H1 (cell line): ENCODE data around the gene CCDC73. TPM values are rescaled to one million over a fixed set of nuclear protein-coding genes. Genes with fewer than 3 reads are reported as not detected.

ENCODE experiments used
- CTCF ChIA-PET: fragments of 300-600 bp; sonication (Branson Sonifier 250); formaldehyde crosslinking; loops from one replicate; lab custom pipeline; 2021; ENCODE audit not compliant: partially characterized antibody; lab: Charles Lee
- POLR2A ChIA-PET: fragments of 300-600 bp; sonication (Branson Sonifier 250); formaldehyde crosslinking; loops from one replicate; lab custom pipeline; 2021; ENCODE audit warnings: inconsistent platforms; ENCODE audit not compliant: partially characterized antibody; lab: Charles Lee
- DNase-seq, 2 experiments: peaks; one replicate each; pipeline versions ENCODE4 v3.0.0 to v3.0.0-alpha.2; 2010 to 2022; ENCODE audit warnings: low spot score in 2 of 2, low read depth in 1 of 2, mixed read lengths in 1 of 2
- FAIRE-seq: peaks from 2 replicates; lab custom pipeline; 2011; peaks lifted over from hg19 to GRCh38; lab: Jason Lieb, UNC
- H2AFZ ChIP-seq: 2 replicates; pipeline ENCODE4 v1.8.1; 2012; ENCODE audit warnings: low read length, inconsistent platforms
- H2AK5ac ChIP-seq: 2 replicates; pipeline ENCODE4 v1.6.1; 2013; ENCODE audit warnings: low read depth, low read length
- H2BK120ac ChIP-seq: replicated peaks from 2 replicates; pipeline ENCODE3; 2013; ENCODE audit warnings: low read depth, low read length, inconsistent platforms
- H2BK12ac ChIP-seq: 2 replicates; pipeline ENCODE4 v1.6.1; 2013; ENCODE audit warnings: low read depth, low read length
- H2BK15ac ChIP-seq: 2 replicates; pipeline ENCODE4 v1.6.1; 2013; ENCODE audit warnings: low read length
- H2BK20ac ChIP-seq: 2 replicates; pipeline ENCODE4 v1.6.1; 2013; ENCODE audit warnings: low read length
- H2BK5ac ChIP-seq: 2 replicates; pipeline ENCODE4 v1.6.1; 2013; ENCODE audit warnings: low read depth, low read length
- H3K14ac ChIP-seq: 2 replicates; pipeline ENCODE4 v1.6.1; 2013; ENCODE audit warnings: inconsistent platforms; ENCODE audit not compliant: insufficient read length
- H3K18ac ChIP-seq: 2 replicates; pipeline ENCODE4 v1.6.1; 2013; ENCODE audit warnings: low read length; ENCODE audit errors: extremely low read depth
- H3K23ac ChIP-seq: 2 replicates; pipeline ENCODE4 v1.6.1; 2013; ENCODE audit warnings: inconsistent platforms; ENCODE audit not compliant: insufficient read length
- H3K23me2 ChIP-seq: 2 replicates; pipeline ENCODE4 v1.6.1; 2013; ENCODE audit warnings: low read depth, low read length
- H3K27ac ChIP-seq: 2 replicates; pipeline ENCODE4 v1.6.1; 2011; ENCODE audit warnings: low read depth, low read length, inconsistent platforms
- H3K27me3 ChIP-seq, 4 experiments: replicated peaks in 1 of 4; 1 replicate in 1 of 4; 2 replicates in 3 of 4; pipeline versions ENCODE4 v1.6.1 to v1.8.1; 2011 to 2013; ENCODE audit warnings: low read length in 3 of 4, mild to moderate bottlenecking in 3 of 4, inconsistent platforms in 2 of 4, mixed read lengths in 2 of 4, moderate library complexity in 1 of 4; ENCODE audit not compliant: control insufficient read depth in 3 of 4, insufficient read depth in 3 of 4; ENCODE audit errors: extremely low read depth in 1 of 4
- H3K36me3 ChIP-seq, 4 experiments: 2 replicates each; pipeline versions ENCODE4 v1.6.1 to v1.8.1; 2011 to 2013; ENCODE audit warnings: mild to moderate bottlenecking in 4 of 4, low read length in 3 of 4, moderate library complexity in 2 of 4, control low read depth in 1 of 4, inconsistent platforms in 1 of 4; ENCODE audit not compliant: insufficient read depth in 4 of 4, control insufficient read depth in 2 of 4
- H3K4ac ChIP-seq: replicated peaks from 2 replicates; pipeline ENCODE3; 2013; ENCODE audit warnings: low read length, low read depth, mixed read lengths, inconsistent platforms; ENCODE audit not compliant: insufficient read length
- H3K4me1 ChIP-seq, 4 experiments: replicated peaks in 1 of 4; 1 replicate in 1 of 4; 2 replicates in 3 of 4; pipeline versions ENCODE4 v1.6.1 to v1.8.1; 2011 to 2013; ENCODE audit warnings: low read length in 3 of 4, inconsistent platforms in 2 of 4, mixed read lengths in 1 of 4; ENCODE audit not compliant: insufficient read depth in 4 of 4, control insufficient read depth in 3 of 4
- H3K4me2 ChIP-seq, 2 experiments: 2 replicates each; pipeline versions ENCODE4 v1.6.1 to v1.8.1; 2011 to 2013; ENCODE audit warnings: low read depth in 2 of 2, low read length in 2 of 2, control low read depth in 1 of 2, inconsistent platforms in 1 of 2, mild to moderate bottlenecking in 1 of 2; ENCODE audit not compliant: insufficient read depth in 1 of 2
- H3K4me3 ChIP-seq, 4 experiments: fragments of 200-600, 300-600 bp in 1 of 4; sonication (generic), shearing (Covaris generic), sonication (Bioruptor Twin) in 1 of 4; 2 replicates each; pipeline versions ENCODE4 v1.5.1 to v1.8.1; 2011 to 2016; ENCODE audit warnings: low read length in 4 of 4, low read depth in 3 of 4, control low read depth in 2 of 4, inconsistent platforms in 2 of 4, mild to moderate bottlenecking in 2 of 4, mixed read lengths in 1 of 4, moderate library complexity in 1 of 4; ENCODE audit not compliant: insufficient read depth in 2 of 4; ENCODE audit errors: extremely low read depth in 1 of 4
- H3K56ac ChIP-seq: replicated peaks from 2 replicates; pipeline ENCODE3; 2013; ENCODE audit warnings: low read depth, mild to moderate bottlenecking, mixed read lengths, low read length, inconsistent platforms; ENCODE audit not compliant: insufficient read length
- H3K79me1 ChIP-seq: 2 replicates; pipeline ENCODE4 v1.6.1; 2013; ENCODE audit warnings: low read depth, low read length, control low read depth
- H3K79me2 ChIP-seq, 2 experiments: 2 replicates each; pipeline versions ENCODE4 v1.6.1 to v1.8.1; 2012 to 2013; ENCODE audit warnings: low read length in 2 of 2, mild to moderate bottlenecking in 2 of 2, inconsistent platforms in 1 of 2; ENCODE audit not compliant: insufficient read depth in 2 of 2, control insufficient read depth in 1 of 2
- H3K9ac ChIP-seq, 4 experiments: replicated peaks in 1 of 4; 1 replicate in 1 of 4; 2 replicates in 3 of 4; pipeline versions ENCODE4 v1.6.1 to v1.8.1; 2011 to 2013; ENCODE audit warnings: low read depth in 3 of 4, low read length in 3 of 4, control low read depth in 2 of 4, mild to moderate bottlenecking in 2 of 4, moderate library complexity in 2 of 4, inconsistent platforms in 1 of 4; ENCODE audit errors: extremely low read depth in 1 of 4
- H3K9me3 ChIP-seq, 2 experiments: 2 replicates each; pipeline versions ENCODE4 v1.6.1 to v1.8.1; 2012 to 2013; ENCODE audit warnings: mild to moderate bottlenecking in 2 of 2, moderate library complexity in 2 of 2, control low read depth in 1 of 2, inconsistent platforms in 1 of 2, low read depth in 1 of 2, low read length in 1 of 2, mixed read lengths in 1 of 2; ENCODE audit not compliant: insufficient read depth in 2 of 2
- H4K20me1 ChIP-seq, 2 experiments: replicated peaks in 1 of 2; 2 replicates each; pipeline versions ENCODE3 to v1.8.1; 2011 to 2013; ENCODE audit warnings: inconsistent platforms in 2 of 2, low read length in 2 of 2, mild to moderate bottlenecking in 1 of 2; ENCODE audit not compliant: insufficient read depth in 2 of 2, control insufficient read depth in 1 of 2
- H4K5ac ChIP-seq: 2 replicates; pipeline ENCODE4 v1.6.1; 2013; ENCODE audit warnings: low read length, low read depth, mixed read lengths, inconsistent platforms; ENCODE audit not compliant: insufficient read length
- H4K8ac ChIP-seq: 2 replicates; pipeline ENCODE4 v1.8.0; 2013; ENCODE audit warnings: mild to moderate bottlenecking, moderate library complexity, low read length, inconsistent platforms; ENCODE audit not compliant: insufficient read depth; ENCODE audit errors: extremely low read depth
- H4K91ac ChIP-seq: replicated peaks from 2 replicates; pipeline ENCODE3; 2013; ENCODE audit warnings: low read length, mixed read lengths, inconsistent platforms; ENCODE audit not compliant: insufficient read length
- CBX8 ChIP-seq: fragments of 300-800, 300-1000 bp; sonication (generic); IDR thresholded peaks from 2 replicates; pipeline ENCODE4 v1.7.1; 2016; ENCODE audit warnings: low read depth, low read length, borderline replicate concordance
- CEBPB ChIP-seq: IDR thresholded peaks from 2 replicates; pipeline ENCODE4 v1.6.1; 2012; ENCODE audit warnings: low read depth, low read length
- CHD2 ChIP-seq: IDR thresholded peaks from 2 replicates; pipeline ENCODE4 v1.6.1; 2012; ENCODE audit warnings: low read length, improper control_type of control experiment
- MAX ChIP-seq: IDR thresholded peaks from 2 replicates; pipeline ENCODE4 v1.6.1; 2012; ENCODE audit warnings: inconsistent platforms
- SRF ChIP-seq: IDR thresholded peaks from 2 replicates; pipeline ENCODE4 v1.6.1; 2011; ENCODE audit warnings: mild to moderate bottlenecking, low read depth, low read length, moderate library complexity
- TCF12 ChIP-seq: IDR thresholded peaks from 2 replicates; pipeline ENCODE4 v1.6.1; 2011; ENCODE audit warnings: low read depth, mild to moderate bottlenecking, low read length
- WGBS, 2 experiments: shearing (Covaris generic) in 1 of 2; methylation state at CpG; one replicate each; pipeline versions ENCODE4 v1.1.6 to v1.1.7; 2013 to 2015; ENCODE audit warnings: low lambda C conversion rate in 2 of 2, mixed read lengths in 2 of 2, inconsistent platforms in 1 of 2, low coverage in 1 of 2, missing lambda C conversion rate in 1 of 2; ENCODE audit not compliant: insufficient replicate concordance in 2 of 2, insufficient coverage in 1 of 2, insufficient read length in 1 of 2; ENCODE audit errors: extremely low coverage in 1 of 2, missing lambda C conversion rate in 1 of 2; 5-methylcytosine and 5-hydroxymethylcytosine counted together
- polyA plus RNA-seq, 7 experiments: library from polyadenylated mRNA; depleted of rRNA in 3 of 7; stranded (reverse) in 5 of 7; unstranded in 2 of 7; fragments of >200 nt in 5 of 7; fragments of 200-250 nt in 2 of 7; gene quantifications; 1 replicate in 5 of 7; 2 replicates in 1 of 7; 4 replicates in 1 of 7; pipeline versions ENCODE4 v1.2.1 to v1.2.3, GENCODE V29; 2011 to 2013; ENCODE audit warnings: missing spikeins in 2 of 7, mixed read lengths in 2 of 7
- total RNA-seq: library from RNA; stranded (reverse); fragmentation: NEBNext Ultra II Directional; extraction: Animal tissue kit (Norgen Biotek cat#: 25700); gene quantifications from 2 replicates; pipeline ENCODE4 v1.2.1, GENCODE V29; 2021

The CCDC73 gene
- total and polyA plus RNA-seq, 2 of the 8 experiments (the other 6 are each of a cell fraction or from before 2014, with no cell fraction given) = not detected

- Histone ChIP-seq H3K27me3 (no peaks in the 10 kb centered on the region), H3K79me1 (no peaks in the 10 kb centered on the region), H3K27ac (no peak overlapping the region), H3K14ac (no peak overlapping the region), H3K4me2 (no peak overlapping the region), H2AK5ac (no peak overlapping the region), H3K9me3 (no peaks in the 10 kb centered on the region), H4K5ac (no peak overlapping the region), H2BK20ac (no peak overlapping the region), H2BK12ac (no peak overlapping the region), H3K9ac (no peak overlapping the region), H3K79me2 (no peaks in the 10 kb centered on the region), H2BK5ac (no peak overlapping the region), H2AFZ (no peak overlapping the region), H2BK15ac (no peak overlapping the region), H3K36me3 (no peaks in the 10 kb centered on the region; a peak in 1 of 8 replicates), H4K20me1 (no peaks in the 10 kb centered on the region), H3K23ac (no peak overlapping the region), H4K91ac (no peak overlapping the region), H3K23me2 (no peaks in the 10 kb centered on the region), H3K4me3 (no peak overlapping the region), H3K4me1 (peaks cover 0 to 3% (median 0%) of the 10 kb centered on the region in 4 experiments; a peak in 1 of 7 replicates), H3K56ac (no peak overlapping the region), H3K18ac (no peak overlapping the region), H3K4ac (no peak overlapping the region), H4K8ac (no peak overlapping the region), H2BK120ac (no peak overlapping the region)
- WGBS, 2 experiments = 96% methylated on average over 2 of the region's 2 CpGs; no CpG with 5 or more reads in 1 of the 2 experiments
- no peak for FAIRE-seq
- CTCF ChIA-PET = interaction anchor here (0.9 to 1.2 kb wide), 2 partner anchors 46 to 327 kb away, joined by 3 to 4 read pairs; no protein-coding TSS in a partner anchor
- POLR2A ChIA-PET = interaction anchor here (1.4 kb wide), 1 partner anchor 9 kb away, joined by 5 read pairs; the partner anchor contains the start of gene PRRG4
- TF ChIP-seq MAX (no peak), SRF (no peak), CHD2 (no peak), CBX8 (no peak), CEBPB (peak; percentile 98), TCF12 (no peak)
- DNase-seq = no peak
Measured at GRCh38 chr11:32838505-32839274, 44.2 kb upstream of the CCDC73 start.
